22Rv1 (cell line): ENCODE results near the gene FBRSL1.

Experiments used
- CTCF ChIP-seq: fragments of 450-650 bp; IDR thresholded peaks from 2 replicates; pipeline ENCODE4 v1.5.1; 2017; ENCODE audit warnings: mild to moderate bottlenecking
- ZFX ChIP-seq: fragments of 450-650 bp; IDR thresholded peaks from 2 replicates; pipeline ENCODE4 v1.6.1; 2017; ENCODE audit warnings: antibody characterized with exemption, borderline replicate concordance

- TF ChIP-seq CTCF, result no peak
- TF ChIP-seq ZFX, result no peak
These were observed 22.4 kb upstream of the FBRSL1 start for GRCh38 chr12:132467511-132467910.
